ENCODE data around the gene KRT84. TPM values are rescaled to one million over a fixed set of nuclear protein-coding genes. Genes with fewer than 3 reads are reported as not detected.

Gene KRT84
- total RNA-seq, 1 experiment from 2014 or later: not detected

DNA sequence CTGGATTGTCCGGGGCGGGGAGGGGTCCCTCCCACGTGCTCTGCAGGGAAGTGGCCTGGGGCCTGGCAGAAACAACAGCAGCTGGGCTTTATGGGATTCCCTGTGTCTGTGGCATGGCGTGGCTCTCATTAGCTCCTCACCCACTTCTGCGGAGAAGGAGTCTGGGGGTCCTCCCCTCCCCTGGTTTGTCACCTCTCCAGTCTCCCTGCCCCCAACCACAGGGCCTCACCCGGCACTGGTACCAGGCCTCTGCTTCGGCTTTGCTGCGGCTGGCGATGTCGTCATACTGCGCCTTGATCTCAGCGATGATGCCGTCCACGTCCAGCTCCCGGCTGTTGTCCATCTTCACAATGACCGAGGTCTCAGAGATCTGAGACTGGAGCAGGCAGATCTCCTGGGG is 14.3 kb upstream of the KRT84 start:
- no peak for TF ChIP-seq ELF4 (CRISPR knock-in tag; IDR thresholded peaks at IDR 0.05; ENCODE audit: low read depth)
- TF ChIP-seq OVOL2 (CRISPR knock-in tag; IDR thresholded peaks at IDR 0.05; ENCODE audit: borderline replicate concordance): no peak
- TF ChIP-seq ZNF416 (CRISPR knock-in tag; IDR thresholded peaks at IDR 0.05): no peak
- TF ChIP-seq CBFB (CRISPR knock-in tag; IDR thresholded peaks at IDR 0.05; ENCODE audit: low read depth): no peak
- TF ChIP-seq JUN (CRISPR knock-in tag; IDR thresholded peaks at IDR 0.05): no peak
- TF ChIP-seq NFYB (CRISPR knock-in tag; conservative IDR thresholded peaks at IDR 0.05; ENCODE audit: low read depth): no peak
- H3K27ac Mint-ChIP-seq: no peak overlapping the region
- peaks cover 9% of the 10 kb centered on the region for H3K4me1 Mint-ChIP-seq
- no peaks in the 10 kb centered on the region for H3K9me3 Mint-ChIP-seq
- no peak for DNase-seq (ENCODE audit: low spot score)
- CTCF ChIA-PET: interaction anchor here (1.7 kb wide), 1 partner anchor 581 kb away, joined by 3 read pairs; no protein-coding TSS in a partner anchor
- peaks cover 4% of the 10 kb centered on the region; the same call in 1 of the 2 replicates for H3K27me3 Mint-ChIP-seq (ENCODE audit: low read depth)
- no peak for ATAC-seq
- H3K36me3 Mint-ChIP-seq: no peaks in the 10 kb centered on the region
- POLR2A ChIA-PET: no interaction called here
- H3K4me3 Mint-ChIP-seq: no peak overlapping the region

- Mint-ChIP-seq H3K27ac (no peak overlapping the region), H3K9me3 (no peaks in the 10 kb centered on the region), H3K4me3 (no peak overlapping the region), H3K4me1 (peaks cover 7% of the 10 kb centered on the region), H3K36me3 (no peaks in the 10 kb centered on the region), H3K27me3 (ENCODE audit: low read depth) (peaks cover 4% of the 10 kb centered on the region; the same call in 1 of the 2 replicates)
- ChIA-PET CTCF (interaction anchor here (1.1 to 1.6 kb wide), 3 partner anchors 25 to 109 kb away, joined by 3 to 7 read pairs (median 4); no protein-coding TSS in a partner anchor), POLR2A (no interaction called here)
- TF ChIP-seq NR1H2 (CRISPR knock-in tag; IDR thresholded peaks at IDR 0.05): no peak
- no peak for TF ChIP-seq ATF6 (CRISPR knock-in tag; IDR thresholded peaks at IDR 0.05)
- TF ChIP-seq ZBTB21 (CRISPR knock-in tag; IDR thresholded peaks at IDR 0.05; ENCODE audit: borderline replicate concordance): no peak
- no peak for TF ChIP-seq NR2C2 (CRISPR knock-in tag; IDR thresholded peaks at IDR 0.05)
- TF ChIP-seq MXD4 (CRISPR knock-in tag; IDR thresholded peaks at IDR 0.05; ENCODE audit: borderline replicate concordance): no peak
- no peak for TF ChIP-seq ZNF416 (CRISPR knock-in tag; IDR thresholded peaks at IDR 0.05)
- no peak for DNase-seq (ENCODE audit: low spot score)
- ATAC-seq: no peak
Measured at GRCh38 chr12:52398176-52398575, 12.7 kb upstream of the KRT84 start.

- Mint-ChIP-seq H3K27ac (no peak overlapping the region), H3K9me3 (no peaks in the 10 kb centered on the region), H3K36me3 (no peaks in the 10 kb centered on the region), H3K4me1 (no peaks in the 10 kb centered on the region), H3K4me3 (no peak overlapping the region), H3K27me3 (ENCODE audit: low read depth) (peaks cover 4% of the 10 kb centered on the region; the same call in 1 of the 2 replicates)
- DNase-seq (ENCODE audit: low spot score) (no peak), ATAC-seq (no peak)
- ChIA-PET POLR2A (no interaction called here), CTCF (interaction anchor here (0.7 to 3.4 kb wide), 38 partner anchors 8 to 584 kb away, joined by 3 to 47 read pairs (median 10); partner anchors contain the start of genes KRT5, KRT71, KRT75 and KRT80)
- TF ChIP-seq SP1 (CRISPR knock-in tag; conservative IDR thresholded peaks at IDR 0.05) (no peak), MAX (CRISPR knock-in tag; IDR thresholded peaks at IDR 0.05) (0 out of 2 replicates have a peak, but pooled peaks have one; percentile 9)
Measured at GRCh38 chr12:52396656-52397055, 11.2 kb upstream of the KRT84 start.

GRCh38 chr12:52395761-52396434 is 10.4 kb upstream of the KRT84 start:
- CTCF ChIA-PET: interaction anchor here (0.6 to 3.4 kb wide), 101 partner anchors 9 to 658 kb away, joined by 3 to 47 read pairs (median 5); partner anchors contain the start of genes KRT5, KRT6A, KRT71 and KRT75
- peak; percentile 99 for ATAC-seq
- Mint-ChIP-seq H3K36me3 (no peaks in the 10 kb centered on the region), H3K4me3 (no peak overlapping the region), H3K27ac (no peak overlapping the region), H3K27me3 (ENCODE audit: low read depth) (peaks cover 4% of the 10 kb centered on the region; the same call in 1 of the 2 replicates), H3K4me1 (no peaks in the 10 kb centered on the region), H3K9me3 (no peaks in the 10 kb centered on the region)
- DNase-seq (ENCODE audit: low spot score): peak; percentile 93
- POLR2A ChIA-PET: interaction anchor here (0.6 kb wide), 1 partner anchor 247 kb away, joined by 4 read pairs; no protein-coding TSS in a partner anchor
- no peak for TF ChIP-seq SMAD3 (CRISPR knock-in tag; IDR thresholded peaks at IDR 0.05; ENCODE audit: borderline replicate concordance)
- TF ChIP-seq, protein P1, sequence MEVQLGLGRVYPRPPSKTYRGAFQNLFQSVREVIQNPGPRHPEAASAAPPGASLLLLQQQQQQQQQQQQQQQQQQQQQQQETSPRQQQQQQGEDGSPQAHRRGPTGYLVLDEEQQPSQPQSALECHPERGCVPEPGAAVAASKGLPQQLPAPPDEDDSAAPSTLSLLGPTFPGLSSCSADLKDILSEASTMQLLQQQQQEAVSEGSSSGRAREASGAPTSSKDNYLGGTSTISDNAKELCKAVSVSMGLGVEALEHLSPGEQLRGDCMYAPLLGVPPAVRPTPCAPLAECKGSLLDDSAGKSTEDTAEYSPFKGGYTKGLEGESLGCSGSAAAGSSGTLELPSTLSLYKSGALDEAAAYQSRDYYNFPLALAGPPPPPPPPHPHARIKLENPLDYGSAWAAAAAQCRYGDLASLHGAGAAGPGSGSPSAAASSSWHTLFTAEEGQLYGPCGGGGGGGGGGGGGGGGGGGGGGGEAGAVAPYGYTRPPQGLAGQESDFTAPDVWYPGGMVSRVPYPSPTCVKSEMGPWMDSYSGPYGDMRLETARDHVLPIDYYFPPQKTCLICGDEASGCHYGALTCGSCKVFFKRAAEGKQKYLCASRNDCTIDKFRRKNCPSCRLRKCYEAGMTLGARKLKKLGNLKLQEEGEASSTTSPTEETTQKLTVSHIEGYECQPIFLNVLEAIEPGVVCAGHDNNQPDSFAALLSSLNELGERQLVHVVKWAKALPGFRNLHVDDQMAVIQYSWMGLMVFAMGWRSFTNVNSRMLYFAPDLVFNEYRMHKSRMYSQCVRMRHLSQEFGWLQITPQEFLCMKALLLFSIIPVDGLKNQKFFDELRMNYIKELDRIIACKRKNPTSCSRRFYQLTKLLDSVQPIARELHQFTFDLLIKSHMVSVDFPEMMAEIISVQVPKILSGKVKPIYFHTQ (CRISPR knock-in tag; IDR thresholded peaks at IDR 0.05): no peak
- no peak for TF ChIP-seq NR2C2 (CRISPR knock-in tag; IDR thresholded peaks at IDR 0.05)
- TF ChIP-seq ZBTB21 (CRISPR knock-in tag; IDR thresholded peaks at IDR 0.05; ENCODE audit: borderline replicate concordance): no peak
- TF ChIP-seq PRRX2 (CRISPR knock-in tag; IDR thresholded peaks at IDR 0.05): peak; percentile 26; the same call in 1 of the 2 replicates
- TF ChIP-seq ZNF416 (CRISPR knock-in tag; IDR thresholded peaks at IDR 0.05): no peak
- TF ChIP-seq CTCF (IDR thresholded peaks at IDR 0.05): peak; percentile 79
- no peak for TF ChIP-seq NFYB (CRISPR knock-in tag; conservative IDR thresholded peaks at IDR 0.05; ENCODE audit: low read depth)
- TF ChIP-seq IRF2 (CRISPR knock-in tag; IDR thresholded peaks at IDR 0.05; ENCODE audit: borderline replicate concordance, low read depth): no peak
- 0 out of 2 replicates have a peak, but pooled peaks have one; percentile 32 for TF ChIP-seq HMGXB4 (CRISPR knock-in tag; IDR thresholded peaks at IDR 0.05)

All from WTC11 (cell line).